T-helper 2 cell treated with Interferon-gamma antibody and Interleukin-4, amounts not matched to agents 5 μg/mL and 100 μg/mL, for 36 hours (primary cell): ENCODE data around the gene GPX4.

Experiments
- DNase-seq: peaks from one replicate; pipeline ENCODE4 v3.0.0; 2021; ENCODE audit warnings: low spot score
- H3K27ac Mint-ChIP-seq: one replicate; pipeline ENCODE4 v1.8.0; 2021; ENCODE audit warnings: mild to moderate bottlenecking, mixed read lengths
- H3K27me3 Mint-ChIP-seq: one replicate; pipeline ENCODE4 v1.8.0; 2021; ENCODE audit warnings: low read depth, mixed read lengths
- H3K36me3 Mint-ChIP-seq: one replicate; pipeline ENCODE4 v1.8.0; 2021; ENCODE audit warnings: low read depth, mixed read lengths
- H3K4me1 Mint-ChIP-seq: one replicate; pipeline ENCODE4 v1.8.0; 2021; ENCODE audit warnings: low read depth, mixed read lengths
- H3K4me3 Mint-ChIP-seq: one replicate; pipeline ENCODE4 v1.8.0; 2022; ENCODE audit warnings: mild to moderate bottlenecking, moderate library complexity, mixed read lengths
- H3K9me3 Mint-ChIP-seq: one replicate; pipeline ENCODE4 v1.8.0; 2021; ENCODE audit warnings: mixed read lengths

GPX4 gene

GRCh38 chr19:1085053-1085658 is 18.6 kb upstream of the GPX4 start:
- no peak for DNase-seq
- Mint-ChIP-seq H3K9me3 (no peaks in the 10 kb centered on the region), H3K4me3 (no peak overlapping the region), H3K36me3 (peaks cover 58% of the 10 kb centered on the region), H3K4me1 (peaks cover 24% of the 10 kb centered on the region), H3K27ac (peak overlapping the region; percentile 87), H3K27me3 (no peaks in the 10 kb centered on the region)

GRCh38 chr19:1085676-1086442 is 17.9 kb upstream of the GPX4 start:
- H3K4me1 Mint-ChIP-seq = peaks cover 24% of the 10 kb centered on the region
- no peak overlapping the region for H3K4me3 Mint-ChIP-seq
- H3K27ac Mint-ChIP-seq = peak overlapping the region; percentile 87
- no peaks in the 10 kb centered on the region for H3K27me3 Mint-ChIP-seq
- H3K36me3 Mint-ChIP-seq = peaks cover 55% of the 10 kb centered on the region
- no peaks in the 10 kb centered on the region for H3K9me3 Mint-ChIP-seq
- no peak for DNase-seq

DNA sequence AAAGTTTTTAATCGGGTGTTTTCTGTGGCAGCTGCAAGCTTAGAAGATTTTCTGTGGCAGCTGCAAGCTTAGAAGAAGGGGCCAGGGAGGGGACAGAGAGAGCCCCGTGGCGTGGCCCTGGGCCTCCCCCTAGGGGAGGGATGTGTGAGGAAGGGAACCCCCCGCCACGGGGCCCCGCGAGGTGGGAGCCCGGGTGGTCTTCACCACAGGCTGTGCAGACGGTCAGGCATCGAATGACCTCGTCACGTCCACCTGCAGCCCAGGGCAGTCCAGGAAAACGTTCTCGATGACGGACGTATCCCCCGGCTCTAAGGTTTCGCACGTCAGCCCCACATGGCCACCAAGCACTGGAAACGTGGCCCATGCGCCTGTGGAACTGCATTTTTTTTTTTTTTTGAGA is 17.2 kb upstream of the GPX4 start:
- Mint-ChIP-seq H3K9me3 (no peaks in the 10 kb centered on the region), H3K4me1 (peaks cover 21% of the 10 kb centered on the region), H3K36me3 (peaks cover 50% of the 10 kb centered on the region)

DNA sequence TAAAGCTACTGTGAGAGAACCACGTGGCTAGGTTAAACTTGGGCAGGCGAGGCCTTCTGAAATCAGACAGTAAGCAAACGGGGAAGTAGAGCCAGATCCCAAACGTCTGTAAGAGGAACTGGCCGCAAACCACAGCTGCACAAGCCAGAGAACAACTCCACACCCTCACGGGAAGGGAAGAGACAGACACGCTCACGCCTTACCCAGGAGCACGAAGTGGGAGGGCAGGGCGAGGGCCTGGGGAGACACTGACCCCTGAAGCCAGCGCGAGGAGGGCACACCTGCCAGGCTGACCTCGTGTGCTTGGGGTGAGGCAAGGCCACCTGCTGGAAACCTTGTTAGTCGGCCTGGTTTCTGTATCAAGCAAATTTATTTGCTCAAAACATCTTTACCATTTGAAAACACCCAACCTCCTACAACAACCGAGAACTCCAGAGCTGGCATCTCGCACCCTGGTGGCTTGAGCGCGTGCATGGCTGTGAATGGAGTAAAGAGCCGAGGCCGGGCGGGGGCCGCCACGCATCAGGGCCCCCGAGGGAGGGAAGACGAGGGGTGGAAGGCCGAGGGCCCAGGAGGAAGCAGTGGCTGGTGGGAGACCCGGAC is 15.9 kb upstream of the GPX4 start:
- peak overlapping the region; percentile 52 for H3K4me3 Mint-ChIP-seq
- H3K27ac Mint-ChIP-seq = peak overlapping the region; percentile 77
- peaks cover 43% of the 10 kb centered on the region for H3K36me3 Mint-ChIP-seq
- H3K9me3 Mint-ChIP-seq = no peaks in the 10 kb centered on the region
- H3K4me1 Mint-ChIP-seq = peaks cover 21% of the 10 kb centered on the region
- H3K27me3 Mint-ChIP-seq = no peaks in the 10 kb centered on the region
- DNase-seq = no peak

More for the DNA sequence above, 17.2 kb upstream of the GPX4 start:
- Mint-ChIP-seq H3K27ac (peak overlapping the region; percentile 26), H3K4me3 (no peak overlapping the region), H3K27me3 (no peaks in the 10 kb centered on the region)
- no peak for DNase-seq

- Mint-ChIP-seq H3K36me3 (peaks cover 48% of the 10 kb centered on the region), H3K27ac (peak overlapping the region; percentile 77), H3K4me3 (no peak overlapping the region), H3K9me3 (no peaks in the 10 kb centered on the region), H3K4me1 (peaks cover 24% of the 10 kb centered on the region), H3K27me3 (no peaks in the 10 kb centered on the region)
- no peak for DNase-seq
Measured at GRCh38 chr19:1088416-1089010, 15.3 kb upstream of the GPX4 start.

DNA sequence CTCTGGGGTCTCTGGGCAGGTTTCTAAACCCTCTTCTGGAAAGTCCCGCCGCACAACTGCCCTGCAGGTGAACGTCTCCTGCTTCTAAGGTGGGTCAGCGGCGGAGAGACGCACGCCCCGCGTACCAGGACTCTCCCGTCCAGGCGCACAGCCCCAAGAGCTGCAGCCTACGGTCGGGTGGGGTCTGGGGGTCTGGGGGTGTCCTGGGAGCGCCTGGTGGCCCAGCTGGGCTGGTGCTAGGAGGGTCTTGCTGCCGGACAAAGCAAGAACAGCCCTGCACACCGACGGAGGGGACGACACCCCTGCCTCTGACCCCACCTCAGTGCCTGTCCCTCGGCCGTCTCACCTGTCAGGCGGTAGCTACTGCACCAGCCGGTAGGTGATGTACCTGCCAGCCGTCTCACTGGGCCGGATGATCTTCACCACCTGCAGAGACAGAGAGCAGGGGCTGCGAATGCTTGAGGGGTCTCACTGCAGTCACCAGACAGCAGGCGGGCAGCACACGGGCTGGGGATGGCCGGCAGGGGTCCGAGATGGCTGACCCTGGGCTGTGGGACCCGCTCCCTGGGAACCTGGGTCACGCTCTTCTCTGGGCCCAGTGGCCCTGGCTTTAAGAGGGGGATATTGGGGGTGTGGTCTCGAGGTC is 14.5 kb upstream of the GPX4 start:
- no peaks in the 10 kb centered on the region for H3K27me3 Mint-ChIP-seq
- H3K36me3 Mint-ChIP-seq = peaks cover 43% of the 10 kb centered on the region
- peak overlapping the region; percentile 15 for H3K27ac Mint-ChIP-seq
- peaks cover 23% of the 10 kb centered on the region for H3K4me1 Mint-ChIP-seq
- H3K9me3 Mint-ChIP-seq = no peaks in the 10 kb centered on the region
- DNase-seq = no peak
- no peak overlapping the region for H3K4me3 Mint-ChIP-seq

- Mint-ChIP-seq H3K27me3 (no peaks in the 10 kb centered on the region), H3K4me1 (peaks cover 24% of the 10 kb centered on the region), H3K36me3 (peaks cover 36% of the 10 kb centered on the region), H3K27ac (peak overlapping the region; percentile 20), H3K4me3 (no peak overlapping the region), H3K9me3 (no peaks in the 10 kb centered on the region)
- DNase-seq = no peak
Measured at GRCh38 chr19:1089891-1090290, 13.9 kb upstream of the GPX4 start.

DNA sequence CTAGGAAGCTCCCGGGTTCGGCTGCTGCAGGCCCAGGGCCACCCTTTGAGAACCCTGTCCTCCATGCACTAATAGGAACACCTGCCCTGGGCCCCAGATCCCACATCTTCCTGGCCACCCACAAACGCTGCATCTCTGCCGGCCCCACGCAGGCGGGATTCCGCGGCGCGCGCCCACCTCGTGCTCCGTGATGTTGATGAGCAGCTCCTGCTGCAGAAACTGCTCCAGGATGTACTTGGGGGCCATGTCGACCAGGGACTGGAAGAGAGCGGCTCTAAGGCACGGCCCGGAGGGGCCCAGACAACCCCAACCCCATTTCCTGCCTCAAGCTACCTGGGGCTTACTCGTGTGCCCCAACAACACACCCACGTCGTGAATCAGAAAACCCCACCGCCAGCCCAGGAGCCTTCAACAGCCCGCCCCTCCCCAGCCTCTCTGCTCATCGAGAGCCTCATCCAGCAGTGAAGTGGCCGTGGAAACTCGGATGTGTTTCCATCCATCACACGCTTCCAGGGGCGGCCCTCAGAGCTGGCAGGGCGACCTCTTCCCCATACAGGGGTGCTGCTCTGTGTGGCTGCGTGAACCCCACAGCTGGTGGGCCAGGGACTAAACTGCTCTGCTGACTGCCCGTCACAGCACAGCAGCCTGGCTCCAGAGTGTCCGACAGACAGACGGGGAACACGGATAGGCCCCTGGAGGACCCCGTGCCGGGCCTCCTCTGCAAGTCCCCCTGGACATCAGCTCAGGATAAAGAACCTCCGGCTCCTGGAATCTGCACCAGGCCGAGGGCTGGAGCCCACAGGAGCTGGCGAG is 12.9 kb upstream of the GPX4 start:
- Mint-ChIP-seq H3K9me3 (no peaks in the 10 kb centered on the region), H3K4me3 (no peak overlapping the region), H3K4me1 (peaks cover 26% of the 10 kb centered on the region), H3K36me3 (peaks cover 31% of the 10 kb centered on the region), H3K27ac (no peak overlapping the region), H3K27me3 (no peaks in the 10 kb centered on the region)
- no peak for DNase-seq

DNA sequence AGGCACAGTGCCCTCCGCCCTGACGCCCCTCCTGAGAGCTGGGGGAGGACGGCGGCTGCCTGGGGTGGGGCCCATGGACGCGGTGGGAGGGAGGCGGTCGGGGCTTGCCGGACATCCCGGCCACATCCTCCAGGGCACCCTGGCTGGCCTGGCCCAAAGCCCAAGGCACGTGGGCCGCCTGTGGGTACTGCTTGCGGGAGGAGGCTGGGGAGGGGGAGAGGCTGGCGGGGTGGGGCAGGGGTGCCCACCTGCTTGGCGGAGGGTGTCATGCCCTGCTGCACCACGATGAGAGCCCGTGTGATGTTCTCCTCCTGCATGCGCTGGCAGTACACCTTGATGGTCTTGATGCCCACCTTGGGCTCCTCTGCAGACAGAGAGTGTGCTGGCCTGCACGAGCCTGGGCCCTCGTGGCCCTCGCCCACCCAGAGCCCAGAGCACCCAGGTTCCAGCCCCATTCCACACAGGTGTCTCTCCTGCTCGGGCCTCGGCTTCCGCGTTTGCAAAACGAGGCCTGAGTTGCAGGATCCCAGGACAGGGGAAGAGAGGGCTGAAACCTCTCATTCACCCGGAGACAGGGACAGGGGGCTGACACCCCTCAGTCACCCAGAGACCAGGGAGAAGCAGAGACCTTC is 12.1 kb upstream of the GPX4 start:
- DNase-seq = no peak
- H3K9me3 Mint-ChIP-seq = no peaks in the 10 kb centered on the region
- H3K4me3 Mint-ChIP-seq = no peak overlapping the region
- H3K36me3 Mint-ChIP-seq = peaks cover 25% of the 10 kb centered on the region
- H3K27ac Mint-ChIP-seq = no peak overlapping the region
- peaks cover 24% of the 10 kb centered on the region for H3K4me1 Mint-ChIP-seq
- H3K27me3 Mint-ChIP-seq = no peaks in the 10 kb centered on the region

DNA sequence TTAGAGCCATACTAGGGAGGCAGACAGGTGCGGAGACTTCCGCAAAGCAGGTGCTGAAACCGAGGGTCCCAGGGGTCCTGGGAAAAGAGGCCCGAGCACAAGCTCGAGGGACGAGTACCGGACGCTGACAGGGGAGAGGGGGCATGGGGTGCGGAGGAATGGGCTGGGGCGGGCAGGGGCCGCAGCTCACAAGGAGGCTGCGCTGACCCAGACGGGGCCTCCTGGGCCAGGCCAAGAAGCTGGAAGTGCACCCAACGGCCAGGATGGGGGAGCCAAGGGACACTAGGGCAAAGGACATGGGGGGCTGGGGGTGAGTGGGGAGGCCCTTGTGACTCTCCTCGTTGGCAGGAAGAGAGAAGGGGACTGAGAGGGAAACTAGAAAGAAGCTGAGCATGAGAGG is 10.5 kb upstream of the GPX4 start:
- H3K27ac Mint-ChIP-seq = peak overlapping the region; percentile 72
- H3K9me3 Mint-ChIP-seq = no peaks in the 10 kb centered on the region
- H3K4me1 Mint-ChIP-seq = peaks cover 22% of the 10 kb centered on the region
- no peak for DNase-seq
- H3K4me3 Mint-ChIP-seq = peak overlapping the region; percentile 92
- H3K36me3 Mint-ChIP-seq = peaks cover 17% of the 10 kb centered on the region
- no peaks in the 10 kb centered on the region for H3K27me3 Mint-ChIP-seq

GRCh38 chr19:1093811-1094553 is 9.8 kb upstream of the GPX4 start:
- no peaks in the 10 kb centered on the region for H3K27me3 Mint-ChIP-seq
- H3K9me3 Mint-ChIP-seq = no peaks in the 10 kb centered on the region
- H3K27ac Mint-ChIP-seq = peak overlapping the region; percentile 75
- peaks cover 18% of the 10 kb centered on the region for H3K36me3 Mint-ChIP-seq
- peaks cover 25% of the 10 kb centered on the region for H3K4me1 Mint-ChIP-seq
- DNase-seq = no peak
- H3K4me3 Mint-ChIP-seq = peak overlapping the region; percentile 92

- Mint-ChIP-seq H3K9me3 (peaks cover 1% of the 10 kb centered on the region), H3K36me3 (peaks cover 18% of the 10 kb centered on the region), H3K27ac (peak overlapping the region; percentile 75), H3K4me3 (peak overlapping the region; percentile 92), H3K4me1 (peaks cover 26% of the 10 kb centered on the region), H3K27me3 (no peaks in the 10 kb centered on the region)
- DNase-seq = no peak
Measured at GRCh38 chr19:1094655-1094977, 9.2 kb upstream of the GPX4 start.
